Stimulated activated CD8-positive, alpha-beta memory T cell treated with anti-CD3 and anti-CD28 coated beads, Interleukin-12 subunit alpha, Interleukin-12 subunit beta, amount 100 ng/mL, for 4 hours (primary cell): ENCODE measurements around the gene HSD17B3.
"Not testable (repeated sequence)": the region's sequence is repeated elsewhere in the genome, so short reads cannot be mapped to it uniquely, and the experiment has no call there.

Source experiments
- DNase-seq: peaks from one replicate; pipeline ENCODE4 v3.0.0-alpha.2; 2020; ENCODE audit warnings: low read depth

HSD17B3 gene

DNA sequence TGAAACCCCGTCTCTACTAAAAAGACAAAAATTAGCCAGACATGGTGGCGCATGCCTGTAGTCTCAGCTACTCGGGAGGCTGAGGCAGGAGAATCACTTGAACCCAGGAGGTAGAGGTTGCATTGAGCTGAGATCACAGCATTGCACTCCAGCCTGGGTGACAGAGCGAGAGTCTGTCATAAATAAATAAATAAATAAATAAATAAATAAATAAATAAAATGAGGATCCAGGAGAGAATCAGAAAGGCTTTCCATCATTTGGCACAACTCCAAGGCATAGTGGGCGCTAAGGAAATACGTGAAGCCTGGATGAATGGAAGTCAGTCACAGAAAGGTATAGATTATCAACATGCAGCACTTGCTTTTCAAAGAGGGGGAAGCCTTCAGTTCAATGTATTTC lies 65.6 kb downstream of the HSD17B3 start:
- not testable (repeated sequence) for DNase-seq

DNA sequence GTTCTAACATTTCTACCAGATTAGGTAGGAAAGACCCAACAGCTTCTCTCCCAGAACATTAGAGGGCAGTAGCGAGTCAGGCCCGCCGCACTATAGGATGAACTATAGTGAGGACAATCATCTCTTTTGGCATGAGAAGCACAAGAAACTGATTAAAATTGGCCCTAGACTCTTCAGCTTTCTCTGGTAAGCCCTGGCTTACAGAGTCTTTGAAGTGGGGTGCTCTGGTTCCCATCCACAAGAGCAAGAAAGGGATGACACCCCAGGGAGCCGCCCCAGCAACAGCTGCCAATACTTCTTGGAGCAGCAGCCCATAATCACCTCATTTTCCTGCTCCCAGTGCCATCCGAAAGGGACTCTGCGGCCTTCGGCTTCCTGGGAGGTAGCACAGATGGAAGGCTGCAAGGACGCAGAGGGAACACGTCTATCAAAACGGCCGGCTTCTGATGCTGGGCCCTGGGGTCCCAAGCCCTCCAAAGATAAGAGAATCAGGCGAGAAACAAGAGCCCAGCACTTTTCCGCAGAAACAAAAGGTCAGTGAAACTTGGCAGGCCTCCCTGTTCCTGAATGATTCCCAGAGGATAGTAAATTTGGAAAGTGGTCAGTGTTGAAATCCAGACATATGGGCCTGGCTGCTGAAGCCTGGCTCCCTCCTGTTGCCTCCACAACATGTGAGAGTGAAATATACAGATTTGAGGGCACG lies 69.3 kb downstream of the HSD17B3 start:
- no peak for DNase-seq

DNA sequence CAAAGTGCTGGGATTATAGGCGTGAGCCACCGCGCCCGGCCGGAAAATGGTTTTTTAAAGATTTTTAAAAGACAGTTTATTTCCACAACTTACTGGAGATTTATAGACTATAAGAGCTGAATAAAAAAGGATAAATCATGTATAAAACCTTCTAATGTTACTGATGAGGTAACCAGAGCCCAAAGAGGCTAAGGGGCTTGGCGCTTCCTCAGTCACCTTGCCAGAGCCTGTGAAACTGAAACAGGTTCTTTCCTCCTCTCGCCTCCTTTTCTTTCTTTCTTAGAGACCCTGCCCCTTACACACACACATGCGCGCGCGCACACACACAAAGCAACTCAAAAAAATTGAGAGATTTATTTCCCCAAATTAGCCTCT lies 69.8 kb downstream of the HSD17B3 start:
- DNase-seq, result no peak

DNA sequence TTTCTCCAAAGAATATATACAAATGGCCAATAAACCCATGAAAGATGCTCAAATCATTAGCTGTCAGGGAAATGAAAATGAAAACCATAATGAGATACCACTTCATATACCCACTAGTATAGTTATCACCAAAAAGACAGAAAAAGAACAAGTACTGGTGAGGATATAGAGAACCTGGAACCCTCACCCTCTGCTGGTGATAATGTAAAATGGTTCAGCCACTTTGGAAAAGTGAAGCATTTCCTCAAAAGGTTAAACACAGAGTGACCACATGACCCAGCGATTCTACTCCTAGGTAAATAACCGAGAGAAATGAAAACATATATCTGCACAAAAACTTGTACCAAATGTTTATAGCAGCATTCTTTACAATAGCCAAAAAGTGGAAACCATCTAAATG lies 72.0 kb downstream of the HSD17B3 start:
- no peak for DNase-seq

DNA sequence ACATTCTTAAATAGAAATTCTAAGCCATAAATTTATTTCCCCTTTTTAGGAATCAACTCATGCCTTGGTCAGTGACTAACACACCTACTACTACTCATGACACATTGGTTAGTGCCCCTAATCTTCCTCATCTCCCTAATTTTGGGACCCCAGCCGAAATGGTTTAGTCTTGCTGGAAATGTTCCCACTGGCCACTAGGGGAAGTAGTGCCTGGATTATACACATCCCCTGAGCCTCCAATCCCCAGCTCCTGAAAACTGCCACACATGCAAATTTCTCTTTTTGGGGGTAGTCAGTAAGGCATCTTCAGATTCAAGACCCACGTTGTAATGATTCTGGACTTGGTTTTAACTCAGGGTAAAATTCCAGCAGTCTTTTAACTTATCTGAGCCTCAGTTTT lies 79.8 kb downstream of the HSD17B3 start:
- no peak for DNase-seq

DNA sequence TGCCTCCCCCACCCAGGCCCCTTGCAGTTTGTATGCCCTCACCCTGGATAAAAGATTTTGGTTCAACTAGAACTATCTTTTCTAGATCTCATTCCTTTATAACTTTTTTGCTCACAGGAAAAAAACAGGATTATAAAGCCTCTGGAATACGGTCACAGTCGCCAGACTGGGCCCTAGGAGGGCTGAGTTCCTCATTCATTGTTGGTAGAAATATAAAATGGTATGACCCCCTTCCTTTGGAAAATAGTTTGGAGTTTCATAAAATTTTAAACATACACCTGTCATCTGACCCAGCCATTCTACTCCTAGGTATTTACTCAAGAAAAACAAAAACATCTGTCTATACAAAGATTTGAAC lies 82.1 kb downstream of the HSD17B3 start:
- DNase-seq, result no peak

DNA sequence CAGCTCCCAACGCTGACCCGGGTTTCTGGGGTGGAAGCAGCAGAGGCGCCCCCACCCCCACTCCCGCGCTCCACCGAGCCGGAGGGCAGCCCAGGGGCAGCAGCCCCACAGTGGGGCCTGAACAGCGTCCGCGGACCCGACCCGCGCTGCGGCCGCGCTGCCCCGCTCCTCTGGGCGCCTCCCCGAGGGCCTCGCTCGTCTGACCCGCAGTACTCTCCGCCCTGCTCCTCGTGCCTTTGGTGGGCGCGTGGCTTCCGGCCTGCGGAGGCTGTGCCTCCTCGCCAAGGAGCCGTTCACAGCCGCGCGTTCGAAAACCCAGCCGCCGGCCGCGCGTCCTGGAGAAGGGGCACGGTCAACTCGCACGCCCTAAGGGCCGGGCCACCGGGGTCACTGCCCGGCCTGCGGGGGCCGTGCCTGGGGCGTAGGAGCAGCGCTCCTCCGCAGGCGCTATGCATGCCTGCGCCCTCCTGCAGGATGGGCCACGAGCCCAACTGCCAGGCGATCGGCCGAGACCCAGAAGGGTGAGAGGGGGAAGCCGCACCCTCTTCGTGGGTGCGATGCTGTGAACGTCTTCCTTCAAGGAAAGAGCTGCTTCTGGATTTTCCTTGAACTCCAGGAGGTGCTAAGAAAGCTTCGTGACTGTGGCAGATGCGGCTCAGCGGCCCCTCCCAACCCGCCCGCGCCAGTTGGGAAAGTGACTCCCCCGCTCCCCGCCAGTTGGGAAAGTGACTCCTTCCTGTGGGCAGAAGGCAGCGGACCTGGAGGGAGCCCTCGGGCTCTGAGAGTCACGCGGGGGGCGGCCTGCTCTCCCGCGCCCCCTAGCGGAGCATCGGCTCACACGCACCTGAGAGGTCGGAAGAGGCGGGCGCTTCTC lies 82.7 kb downstream of the HSD17B3 start:
- DNase-seq, result no peak

DNA sequence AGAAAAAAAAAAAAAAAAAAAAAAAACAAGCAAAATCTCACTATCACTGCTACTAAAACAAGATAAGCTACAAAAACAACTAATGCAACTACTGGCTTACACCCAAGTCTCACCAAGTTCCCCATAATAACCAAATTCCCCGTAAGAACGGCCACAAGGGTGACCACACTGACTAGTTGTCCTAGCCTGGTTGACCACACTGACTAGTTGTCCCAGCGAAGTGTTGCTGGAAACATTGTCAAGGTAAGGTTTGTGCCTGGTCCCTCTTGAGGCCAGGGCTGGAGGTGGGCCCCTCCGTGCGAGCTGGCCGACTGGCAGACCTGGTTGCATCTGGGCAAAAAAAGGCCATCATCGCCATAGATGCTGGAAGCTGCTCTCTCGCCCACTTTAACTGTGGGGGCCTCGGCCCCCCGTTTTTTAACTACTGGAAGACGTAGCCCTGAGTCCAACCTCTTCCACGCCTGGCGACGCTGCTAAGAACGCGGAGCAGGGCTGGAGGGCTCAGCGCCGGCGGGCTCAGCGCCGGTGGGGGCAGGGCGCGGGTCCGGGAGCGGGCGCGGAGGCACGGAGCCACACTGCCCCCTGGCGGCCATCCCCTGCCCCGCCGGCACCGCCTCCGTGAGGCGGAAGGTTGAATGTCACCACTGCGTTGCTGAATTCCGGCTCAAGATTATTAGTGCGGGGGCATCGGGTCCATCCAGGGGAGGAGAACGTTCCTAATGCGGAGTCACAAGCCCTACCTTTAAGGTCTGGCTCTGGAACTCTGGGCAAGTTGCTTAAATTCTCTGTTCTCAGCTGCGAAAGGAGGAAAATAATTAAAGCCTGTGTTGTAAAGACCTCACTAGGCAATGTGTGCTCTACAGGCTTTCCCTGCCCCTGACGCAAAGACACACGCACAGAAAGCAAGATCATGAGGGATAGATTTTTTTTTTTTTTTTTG lies 84.0 kb downstream of the HSD17B3 start:
- DNase-seq, result peak; percentile 63

DNA sequence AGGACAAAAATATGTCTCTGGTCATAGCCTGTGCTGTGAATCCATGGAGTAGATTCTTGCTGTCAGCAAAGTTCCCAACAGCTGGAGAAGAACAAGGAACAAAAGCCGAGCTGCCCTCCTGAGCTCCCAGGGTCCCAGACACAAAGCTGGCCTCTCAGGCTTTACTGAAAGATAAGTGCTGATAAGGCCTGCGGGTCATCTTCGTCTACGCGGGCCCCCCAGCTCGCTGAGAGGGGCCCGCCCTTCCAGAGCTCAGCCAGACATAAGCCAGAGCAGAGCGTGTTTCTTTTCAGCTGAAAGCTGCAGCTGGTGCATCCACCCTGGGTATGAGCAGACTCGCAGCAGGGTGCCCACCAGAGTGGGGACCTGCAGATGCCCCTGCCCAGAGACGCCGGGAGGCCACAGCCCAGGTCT lies 84.7 kb downstream of the HSD17B3 start:
- no peak for DNase-seq

DNA sequence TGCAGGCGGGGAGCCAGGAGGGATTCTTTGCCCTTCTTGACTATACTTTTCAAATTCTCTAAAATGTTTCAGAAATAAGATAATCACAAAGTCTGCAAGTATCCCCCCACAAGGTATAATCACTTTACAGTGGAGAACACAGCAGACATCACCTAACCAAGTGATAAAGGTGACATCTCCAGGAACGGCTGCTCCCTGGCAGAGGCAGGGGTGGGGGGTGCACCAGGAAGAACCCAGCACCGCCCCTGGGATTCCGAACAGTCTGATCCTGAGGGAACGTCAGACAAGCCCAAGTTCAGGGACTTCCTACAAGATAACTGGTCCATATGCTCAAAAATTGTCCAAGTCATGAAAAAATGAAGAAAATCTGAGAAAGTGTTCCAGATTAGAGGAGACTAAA lies 85.4 kb downstream of the HSD17B3 start:
- DNase-seq, result no peak

DNA sequence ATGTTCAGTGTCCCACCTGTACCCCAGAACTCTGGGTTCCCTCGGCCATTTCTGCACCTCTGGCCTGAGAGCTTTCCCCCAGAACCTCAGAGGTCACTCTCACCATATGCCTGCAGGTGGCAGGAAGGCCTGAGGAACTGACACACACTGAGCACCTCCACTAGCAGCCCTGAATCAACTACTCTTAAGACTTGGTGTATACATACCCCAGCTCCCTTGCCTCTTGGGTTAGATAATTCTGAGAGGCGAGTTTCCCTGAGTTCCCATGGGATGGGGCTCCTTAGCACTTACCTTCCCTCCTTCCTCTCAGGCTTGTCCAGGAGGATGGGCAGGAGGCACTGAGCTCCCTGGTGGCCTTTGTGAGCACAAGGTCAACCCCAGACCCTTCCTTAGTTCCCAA lies 86.1 kb downstream of the HSD17B3 start:
- no peak for DNase-seq

DNA sequence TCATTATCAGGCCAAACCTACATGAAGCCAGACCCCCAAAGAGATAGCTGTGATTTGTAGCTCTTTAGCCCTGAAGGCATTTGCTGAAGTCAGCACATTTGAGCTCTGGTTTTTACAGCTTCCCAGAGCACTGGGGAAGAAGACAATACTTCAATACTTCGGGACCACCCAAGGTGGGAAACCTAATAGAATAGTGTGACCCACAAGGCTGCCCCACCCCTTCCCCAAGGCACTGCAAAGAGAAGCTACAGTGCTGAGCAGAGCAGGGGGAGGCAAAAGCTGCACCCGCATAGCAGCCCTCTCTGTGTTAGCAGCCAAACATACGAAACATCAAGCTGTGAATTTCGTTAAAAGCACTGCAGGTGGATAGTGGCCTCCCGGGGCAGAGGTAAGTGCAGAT lies 87.3 kb downstream of the HSD17B3 start:
- no peak for DNase-seq

DNA sequence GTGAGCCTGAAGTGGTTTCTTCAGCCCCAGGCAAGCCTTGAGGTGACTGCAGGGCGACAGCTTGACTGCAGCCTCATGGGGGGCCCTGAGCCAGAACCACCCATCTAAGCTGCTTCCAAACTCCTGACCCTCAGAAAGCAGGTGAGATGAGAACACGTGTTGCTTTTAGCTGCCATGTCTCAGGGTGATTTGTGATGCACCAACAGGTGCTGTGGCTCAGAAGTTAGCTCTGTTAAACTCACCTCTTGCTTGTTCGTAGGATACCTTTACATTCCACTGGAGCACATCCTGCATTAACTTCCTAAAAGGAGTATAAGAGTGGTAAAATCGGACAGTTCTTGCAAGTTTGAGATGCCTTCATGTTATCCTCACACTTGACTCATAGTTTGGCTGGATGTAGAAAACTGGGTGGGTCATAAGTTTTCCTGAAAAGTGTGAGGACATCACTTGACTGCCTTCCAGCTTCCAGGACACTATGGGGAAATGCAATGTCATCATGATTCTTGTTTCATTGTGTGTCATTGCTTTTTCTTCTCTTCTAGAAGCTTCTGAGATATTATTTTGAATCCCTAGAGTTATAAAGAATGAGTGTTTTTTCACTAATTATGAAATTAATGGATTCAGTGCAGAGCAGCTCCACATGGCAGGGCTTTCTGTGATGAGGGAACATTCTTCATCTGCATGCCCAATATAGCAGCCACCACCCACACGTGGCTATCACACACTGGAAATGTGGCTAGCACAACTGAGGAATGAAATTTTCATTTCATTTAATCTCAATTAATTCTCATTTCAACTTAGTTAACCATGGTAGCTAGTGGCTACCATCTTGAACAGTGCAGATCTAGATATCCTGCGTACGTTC lies 92.3 kb downstream of the HSD17B3 start:
- no peak for DNase-seq

DNA sequence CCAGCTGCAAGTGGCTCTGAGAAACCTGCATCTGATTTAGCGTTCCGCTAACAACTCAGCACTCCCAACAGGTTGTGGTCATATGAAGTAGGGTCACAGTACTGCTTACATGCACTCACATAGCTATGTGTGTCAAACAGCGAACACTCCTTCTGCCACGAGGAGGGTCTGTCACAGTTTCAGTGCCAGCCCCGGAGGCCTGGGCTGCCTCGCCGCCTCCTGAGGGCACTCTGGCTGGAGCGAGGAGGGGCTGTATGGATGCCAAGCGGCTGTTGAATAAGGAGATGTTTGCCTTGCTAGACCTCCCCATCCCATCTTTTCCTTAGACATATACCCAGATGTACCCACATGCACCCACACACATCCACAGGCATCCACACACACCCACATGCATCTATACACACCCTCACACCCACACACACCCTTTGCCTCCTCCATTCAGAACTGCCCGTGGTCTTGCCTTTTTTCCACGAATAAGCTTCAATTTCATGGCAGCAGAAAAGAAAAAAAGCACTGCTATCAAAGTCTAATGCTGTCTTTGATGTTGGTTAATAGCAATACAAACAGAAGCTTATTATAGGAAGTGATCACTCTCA lies 95.7 kb downstream of the HSD17B3 start:
- DNase-seq, result no peak

DNA sequence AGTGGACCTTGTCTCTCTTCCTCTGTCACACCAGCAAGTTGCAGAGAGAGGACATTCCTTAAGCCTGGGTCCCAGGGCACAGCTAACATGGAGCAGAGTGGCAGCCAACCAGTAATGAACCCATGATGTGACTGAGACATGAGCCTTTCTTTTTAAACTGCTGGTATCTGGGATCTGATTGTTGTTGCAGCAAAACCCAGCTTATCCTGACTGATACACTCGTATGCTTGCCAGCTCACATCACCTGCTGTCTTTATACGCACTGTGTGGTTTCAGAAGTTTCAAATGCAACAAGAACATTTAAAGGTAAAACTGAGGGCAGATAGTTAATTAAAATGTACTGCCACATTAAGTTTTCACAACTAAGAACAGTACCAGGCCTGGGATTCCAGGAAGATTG lies 97.1 kb downstream of the HSD17B3 start:
- no peak for DNase-seq

DNA sequence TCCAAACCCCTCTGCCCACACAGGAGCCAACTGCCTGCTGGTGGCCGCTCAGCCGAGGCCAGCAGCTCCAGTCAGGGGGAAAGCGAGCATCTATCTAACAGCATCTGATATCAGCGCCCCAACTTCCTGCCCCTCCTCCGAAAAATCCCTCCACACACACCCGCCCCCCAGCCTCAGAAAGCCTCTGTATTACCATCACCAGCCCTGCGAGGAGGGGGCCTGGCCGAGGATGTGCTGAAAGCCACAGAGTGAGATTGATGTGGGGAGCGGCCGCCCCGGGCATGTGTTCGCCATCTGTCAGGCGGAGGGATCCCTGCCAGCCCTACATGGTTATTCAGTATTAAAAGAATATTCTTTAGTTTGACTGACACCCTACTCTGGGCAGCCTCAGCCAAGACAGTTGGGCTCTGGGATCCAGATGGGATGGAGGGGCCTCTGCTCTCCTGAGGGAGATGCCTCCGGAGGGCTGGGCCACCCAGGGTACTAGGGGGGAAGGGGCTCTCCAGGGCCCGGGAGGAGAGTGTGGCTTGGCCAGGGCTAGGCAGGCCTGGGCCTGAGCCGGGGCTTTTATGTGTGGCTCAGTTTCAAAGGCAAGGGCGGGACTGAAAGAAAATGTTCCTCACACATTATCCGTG lies 98.0 kb downstream of the HSD17B3 start:
- no peak for DNase-seq

DNA sequence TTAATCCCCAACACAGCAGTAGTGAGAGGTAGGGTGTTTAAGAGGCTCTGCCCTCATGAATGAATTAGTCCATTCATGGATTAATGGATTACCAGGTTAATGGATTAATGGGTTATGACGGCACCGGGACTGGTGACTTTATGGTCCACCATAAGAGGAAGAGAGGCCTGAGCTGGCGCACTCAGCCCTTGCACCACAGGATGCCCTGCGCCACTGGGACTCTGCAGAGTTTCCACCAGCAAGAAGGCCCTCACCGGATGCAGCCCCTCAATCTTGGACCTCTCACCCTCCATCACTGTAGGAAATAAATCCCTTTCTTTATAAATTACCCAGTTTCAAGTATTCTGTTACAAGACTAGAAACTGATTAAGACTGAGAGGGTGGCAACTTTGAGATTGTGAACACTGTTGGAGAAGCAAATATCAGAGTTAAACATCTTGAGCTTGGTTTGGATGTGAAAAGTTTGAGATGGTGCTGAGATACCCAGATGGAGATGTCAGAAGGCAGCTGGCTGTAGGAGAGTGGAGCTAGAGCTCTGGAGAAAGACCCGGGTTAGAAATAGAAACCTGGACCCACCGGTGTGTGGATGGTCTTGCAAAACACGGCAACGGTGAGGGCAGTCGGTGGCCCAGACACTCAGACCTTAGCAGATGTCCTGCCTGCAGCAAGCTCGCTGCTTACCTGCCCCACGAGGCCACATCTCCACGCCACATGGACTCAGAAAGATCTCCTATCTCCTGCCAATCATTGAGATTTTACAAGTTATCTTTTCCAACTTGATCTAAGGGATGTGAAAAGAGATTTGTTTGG lies 98.8 kb downstream of the HSD17B3 start:
- no peak for DNase-seq

DNA sequence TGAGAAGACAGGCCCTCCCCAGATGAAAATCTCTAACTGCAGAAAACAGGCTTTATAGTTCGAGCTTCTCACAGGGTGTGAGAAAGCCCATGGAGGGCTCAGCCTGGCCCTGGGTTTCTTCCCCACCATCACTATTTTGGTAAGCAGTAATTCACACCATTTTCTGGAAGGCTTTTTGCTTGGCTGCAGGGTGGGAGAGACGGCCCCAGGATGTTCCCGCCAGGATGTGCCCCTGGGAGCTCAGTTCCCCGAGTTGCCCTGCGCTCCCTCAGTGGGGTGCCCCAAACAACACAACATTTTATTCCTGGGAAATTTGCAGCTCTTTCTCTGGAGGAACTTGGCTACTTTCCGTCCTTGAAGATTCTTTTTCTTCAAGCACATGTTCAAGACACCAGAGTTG lies 100.8 kb downstream of the HSD17B3 start:
- DNase-seq, result no peak

DNA sequence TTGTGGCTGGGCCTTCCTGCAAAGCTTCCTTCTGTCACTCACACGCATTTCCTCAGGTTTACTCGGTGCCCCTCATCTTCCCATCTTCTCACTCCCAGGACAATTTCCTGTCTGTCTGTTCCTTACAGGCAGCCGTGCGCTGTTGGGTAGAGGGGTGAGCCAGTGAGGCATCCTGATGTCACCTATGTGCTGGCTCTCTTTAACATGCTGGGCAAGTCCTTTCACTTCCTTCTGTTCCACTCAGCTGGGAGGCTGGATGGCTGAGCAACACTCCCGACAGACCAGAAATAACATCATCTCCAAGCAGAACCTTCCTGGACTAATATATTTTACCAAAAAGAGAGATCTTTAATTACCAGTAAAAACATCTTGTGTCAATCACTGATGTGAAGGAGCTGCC lies 103.0 kb downstream of the HSD17B3 start:
- no peak for DNase-seq

DNA sequence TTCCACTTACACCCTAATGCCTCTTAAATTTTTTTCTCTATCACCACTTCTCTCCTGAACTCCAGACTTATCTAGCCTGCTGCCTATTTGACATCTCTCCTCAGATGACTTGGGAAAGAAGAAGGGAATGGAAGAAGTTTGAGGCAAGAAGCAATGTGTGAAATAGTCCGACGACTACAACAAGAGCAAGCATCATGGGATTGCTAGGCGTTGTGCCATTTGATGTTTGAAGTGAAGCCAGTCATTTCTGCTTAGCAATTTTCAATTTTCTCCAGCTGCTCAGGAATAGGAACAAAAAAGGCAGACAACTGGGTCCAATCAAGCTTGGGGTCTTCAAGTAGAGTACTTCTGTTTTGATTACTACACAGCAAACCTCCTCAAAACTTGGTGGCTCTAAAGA lies 106.4 kb downstream of the HSD17B3 start:
- no peak for DNase-seq
